ENCODE results near the gene POU2AF1. TPM values are rescaled to one million over a fixed set of nuclear protein-coding genes. Genes with fewer than 3 reads are reported as not detected.

The POU2AF1 gene
- total and polyA plus RNA-seq, 2 donors (not counting 1 experiment from before 2014, with no cell fraction given): 0.17 TPM; not detected in 1

- no peak for DNase-seq (ENCODE audit: low read depth in 2 of 2)
- no peak for TF ChIP-seq EZH2 (IDR thresholded peaks at IDR 0.05; ENCODE audit: low read length, missing control alignments)
- TF ChIP-seq CTCF (conservative IDR thresholded peaks at IDR 0.05 in 1 of 2, IDR thresholded peaks at IDR 0.05 in 1 of 2; ENCODE audit: low read depth in 1 of 2, low read length in 2 of 2): no peak
- Histone ChIP-seq H3K4me3 (replicated peaks in 1 of 4; ENCODE audit: control extremely low read depth in 1 of 4, insufficient read depth in 1 of 4, low read depth in 3 of 4, low read length in 4 of 4) (no peak overlapping the region), H4K20me1 (ENCODE audit: control insufficient read depth, extremely low read depth, insufficient read depth, low read length) (no peaks in the 10 kb centered on the region), H3K4me2 (ENCODE audit: extremely low read depth, insufficient read depth, low read length) (no peak overlapping the region), H3K27ac (ENCODE audit: insufficient read depth, low read length) (no peak overlapping the region), H3K27me3 (ENCODE audit: control insufficient read depth, insufficient read depth, low read length) (peaks cover 5% of the 10 kb centered on the region), H3K4me1 (ENCODE audit: control insufficient read depth, extremely low read depth, insufficient read depth, low read length) (no peaks in the 10 kb centered on the region), H3K36me3 (ENCODE audit: control insufficient read depth, insufficient read depth, low read length) (no peaks in the 10 kb centered on the region), H3K9me3 (ENCODE audit: control insufficient read depth, insufficient read depth, low read depth, low read length) (no peaks in the 10 kb centered on the region), H3K9ac (ENCODE audit: insufficient read depth, low read length) (no peak overlapping the region), H2AFZ (ENCODE audit: low read length) (no peak overlapping the region), H3K79me2 (ENCODE audit: control insufficient read depth, insufficient read depth, low read length) (no peaks in the 10 kb centered on the region)
Observed at GRCh38 chr11:111326824-111327223, 52.3 kb downstream of the POU2AF1 start.

GRCh38 chr11:111325259-111325658 is 53.8 kb downstream of the POU2AF1 start:
- no peak for DNase-seq (ENCODE audit: low read depth in 2 of 2)
- TF ChIP-seq CTCF (conservative IDR thresholded peaks at IDR 0.05 in 1 of 2, IDR thresholded peaks at IDR 0.05 in 1 of 2; ENCODE audit: low read depth in 1 of 2, low read length in 2 of 2) (no peak), EZH2 (IDR thresholded peaks at IDR 0.05; ENCODE audit: low read length, missing control alignments) (no peak)
- no peaks in the 10 kb centered on the region for H3K4me1 ChIP-seq (ENCODE audit: control insufficient read depth, extremely low read depth, insufficient read depth, low read length)
- no peak overlapping the region for H2AFZ ChIP-seq (ENCODE audit: low read length)
- no peak overlapping the region for H3K4me3 ChIP-seq (replicated peaks in 1 of 4; ENCODE audit: control extremely low read depth in 1 of 4, insufficient read depth in 1 of 4, low read depth in 3 of 4, low read length in 4 of 4)
- H4K20me1 ChIP-seq (ENCODE audit: control insufficient read depth, extremely low read depth, insufficient read depth, low read length): no peaks in the 10 kb centered on the region
- H3K36me3 ChIP-seq (ENCODE audit: control insufficient read depth, insufficient read depth, low read length): no peaks in the 10 kb centered on the region
- no peak overlapping the region for H3K4me2 ChIP-seq (ENCODE audit: extremely low read depth, insufficient read depth, low read length)
- H3K27ac ChIP-seq (ENCODE audit: insufficient read depth, low read length): no peak overlapping the region
- no peak overlapping the region for H3K9ac ChIP-seq (ENCODE audit: insufficient read depth, low read length)
- H3K27me3 ChIP-seq (ENCODE audit: control insufficient read depth, insufficient read depth, low read length): peaks cover 12% of the 10 kb centered on the region
- H3K79me2 ChIP-seq (ENCODE audit: control insufficient read depth, insufficient read depth, low read length): no peaks in the 10 kb centered on the region
- no peaks in the 10 kb centered on the region for H3K9me3 ChIP-seq (ENCODE audit: control insufficient read depth, insufficient read depth, low read depth, low read length)

- Histone ChIP-seq H3K9me3 (ENCODE audit: control insufficient read depth, insufficient read depth, low read depth, low read length) (no peaks in the 10 kb centered on the region), H3K36me3 (ENCODE audit: control insufficient read depth, insufficient read depth, low read length) (no peaks in the 10 kb centered on the region), H3K4me1 (ENCODE audit: control insufficient read depth, extremely low read depth, insufficient read depth, low read length) (no peaks in the 10 kb centered on the region), H3K9ac (ENCODE audit: insufficient read depth, low read length) (no peak overlapping the region), H3K27ac (ENCODE audit: insufficient read depth, low read length) (no peak overlapping the region), H2AFZ (ENCODE audit: low read length) (no peak overlapping the region), H3K27me3 (ENCODE audit: control insufficient read depth, insufficient read depth, low read length) (peaks cover 12% of the 10 kb centered on the region), H3K79me2 (ENCODE audit: control insufficient read depth, insufficient read depth, low read length) (no peaks in the 10 kb centered on the region), H4K20me1 (ENCODE audit: control insufficient read depth, extremely low read depth, insufficient read depth, low read length) (no peaks in the 10 kb centered on the region), H3K4me3 (replicated peaks in 1 of 4; ENCODE audit: control extremely low read depth in 1 of 4, insufficient read depth in 1 of 4, low read depth in 3 of 4, low read length in 4 of 4) (no peak overlapping the region), H3K4me2 (ENCODE audit: extremely low read depth, insufficient read depth, low read length) (no peak overlapping the region)
- peak; percentile 14 to 75 for DNase-seq (ENCODE audit: low read depth in 2 of 2)
- TF ChIP-seq EZH2 (IDR thresholded peaks at IDR 0.05; ENCODE audit: low read length, missing control alignments) (no peak), CTCF (conservative IDR thresholded peaks at IDR 0.05 in 1 of 2, IDR thresholded peaks at IDR 0.05 in 1 of 2; ENCODE audit: low read depth in 1 of 2, low read length in 2 of 2) (no peak)
Observed at GRCh38 chr11:111324277-111324720, 54.8 kb downstream of the POU2AF1 start.
